ENCODE measurements around the gene B3GALT6.

DNA sequence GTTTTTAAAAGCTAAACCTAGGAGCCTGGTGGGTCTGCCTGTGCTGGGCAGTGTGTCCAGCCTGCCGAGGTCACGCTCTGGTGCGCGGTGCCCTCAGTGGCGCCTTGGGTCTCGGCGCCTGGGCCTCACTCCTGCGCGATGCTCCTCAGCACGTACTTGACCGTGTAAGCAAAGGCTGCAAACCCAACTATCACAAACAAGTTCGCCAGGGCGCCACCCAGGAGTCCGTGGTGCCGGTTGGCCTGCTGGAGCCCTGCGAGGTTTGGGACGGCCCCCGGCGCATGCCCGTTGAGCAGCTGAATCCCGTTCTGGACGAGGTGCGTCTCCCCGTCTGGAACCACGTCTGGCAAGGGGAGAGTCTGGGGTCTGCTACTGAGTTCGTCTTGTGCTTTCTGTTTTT lies 23.0 kb downstream of the B3GALT6 start:
- TF ChIP-seq EZH2phosphoT487 (IDR thresholded peaks at IDR 0.05; ENCODE audit: insufficient read depth, low read depth) = no peak
- no peak for TF ChIP-seq EZH2 (IDR thresholded peaks at IDR 0.05; ENCODE audit: insufficient read depth, poor library complexity, severe bottlenecking)
